GM19099 (cell line): ENCODE measurements around the gene TNFRSF13B.

Experiments used
- POLR2A ChIP-seq: IDR thresholded peaks from 3 replicates; pipeline ENCODE4 v1.6.1; 2011; ENCODE audit warnings: low read depth; ENCODE audit not compliant: insufficient read length; ENCODE audit errors: extremely low read depth

The TNFRSF13B gene

DNA sequence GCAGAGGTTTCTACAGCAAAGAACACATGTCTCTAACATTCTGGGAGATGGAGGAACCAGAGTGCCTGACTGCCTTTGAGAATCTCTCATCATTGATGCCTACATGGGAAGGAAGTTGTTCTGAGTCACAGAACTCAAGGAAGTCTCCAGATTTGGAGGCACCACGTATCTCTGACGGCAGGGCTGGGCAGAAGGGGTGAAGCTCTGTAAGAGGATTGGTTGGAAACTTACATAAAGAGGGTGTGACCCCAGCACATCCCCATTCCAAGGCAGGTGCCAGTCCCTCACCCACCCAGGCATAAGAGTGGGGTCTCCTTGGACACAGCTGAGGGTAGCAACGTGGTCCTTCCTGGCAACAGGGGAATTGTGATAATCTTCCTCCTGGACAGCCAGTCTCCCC is 17.4 kb downstream of the TNFRSF13B start:
- no peak for TF ChIP-seq POLR2A

DNA sequence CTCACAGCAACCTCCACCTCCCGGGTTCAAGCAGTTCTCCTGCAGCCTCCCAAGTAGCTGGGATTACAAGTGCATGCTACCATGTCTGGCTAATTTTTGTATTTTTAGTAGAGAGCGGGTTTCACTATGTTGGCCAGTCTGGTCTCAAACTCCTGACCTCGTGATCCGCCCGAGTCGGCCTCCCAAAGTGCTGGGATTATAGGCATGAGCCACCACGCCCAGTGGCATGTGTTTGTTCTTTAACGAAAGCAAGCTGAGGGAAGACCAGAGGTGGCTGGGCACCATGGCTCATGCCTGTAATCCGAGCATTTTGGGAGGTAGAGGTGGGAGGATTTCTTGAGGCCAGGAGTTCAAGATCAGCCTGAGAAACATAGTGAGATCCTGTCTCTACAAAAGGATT is 18.1 kb downstream of the TNFRSF13B start:
- TF ChIP-seq POLR2A = no peak

DNA sequence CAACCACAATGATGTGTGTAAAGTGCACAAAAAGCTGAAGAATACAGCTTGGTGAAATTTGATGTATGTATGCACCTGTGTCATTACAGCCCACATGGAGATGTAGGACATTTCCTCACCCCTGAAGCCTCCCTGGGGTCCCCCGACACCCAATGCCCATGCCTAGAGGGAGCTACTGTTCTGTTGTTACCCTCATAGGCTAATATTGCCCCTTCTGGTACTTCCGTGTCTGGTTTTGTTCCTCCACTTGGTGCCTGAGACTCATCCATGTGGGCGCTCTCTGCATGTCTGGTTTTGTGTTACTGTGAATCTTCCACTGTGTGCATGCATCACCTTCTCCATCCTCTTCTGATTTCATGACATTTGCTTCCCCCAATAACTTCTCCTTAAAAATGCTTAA is 18.6 kb downstream of the TNFRSF13B start:
- no peak for TF ChIP-seq POLR2A

DNA sequence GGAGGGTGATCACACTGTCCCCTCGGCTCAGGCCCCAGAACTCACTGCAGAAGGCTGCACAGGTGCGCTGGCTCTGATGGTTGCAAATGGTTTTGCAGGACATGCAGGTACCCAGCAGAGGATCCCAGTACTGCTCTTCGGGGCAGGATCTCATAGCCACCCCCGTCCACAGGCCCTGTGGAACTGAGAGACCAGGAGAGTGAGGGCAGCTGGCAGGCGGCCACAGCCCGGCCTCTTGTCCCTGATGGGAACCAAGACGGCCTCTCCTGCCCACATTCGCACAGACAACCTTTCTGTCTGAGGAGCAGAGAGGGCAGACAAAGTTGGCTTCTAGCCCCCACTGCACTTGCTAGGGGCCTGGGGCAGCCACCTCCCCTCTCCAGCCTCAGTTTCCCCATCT is 19.5 kb downstream of the TNFRSF13B start:
- no peak for TF ChIP-seq POLR2A

DNA sequence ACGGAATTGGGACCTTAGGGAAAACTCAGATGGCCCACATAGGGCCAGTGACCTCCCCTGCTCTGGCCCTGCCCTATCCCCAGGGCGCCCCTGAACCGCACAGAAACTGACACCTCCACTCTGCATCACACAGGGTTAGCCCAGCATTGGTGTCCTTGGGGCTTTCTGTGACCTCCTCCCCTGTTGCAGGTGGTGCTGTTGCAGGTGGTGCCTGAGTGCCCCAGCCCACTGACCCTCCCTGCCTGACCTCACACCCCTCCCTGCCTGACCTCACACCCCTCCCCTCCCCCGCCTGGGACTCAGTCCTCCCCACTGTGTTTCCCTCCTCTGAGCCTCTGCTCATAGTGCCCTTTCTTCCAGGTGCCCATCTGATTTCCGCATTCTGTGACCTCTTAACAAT is 21.4 kb downstream of the TNFRSF13B start:
- TF ChIP-seq POLR2A = no peak

DNA sequence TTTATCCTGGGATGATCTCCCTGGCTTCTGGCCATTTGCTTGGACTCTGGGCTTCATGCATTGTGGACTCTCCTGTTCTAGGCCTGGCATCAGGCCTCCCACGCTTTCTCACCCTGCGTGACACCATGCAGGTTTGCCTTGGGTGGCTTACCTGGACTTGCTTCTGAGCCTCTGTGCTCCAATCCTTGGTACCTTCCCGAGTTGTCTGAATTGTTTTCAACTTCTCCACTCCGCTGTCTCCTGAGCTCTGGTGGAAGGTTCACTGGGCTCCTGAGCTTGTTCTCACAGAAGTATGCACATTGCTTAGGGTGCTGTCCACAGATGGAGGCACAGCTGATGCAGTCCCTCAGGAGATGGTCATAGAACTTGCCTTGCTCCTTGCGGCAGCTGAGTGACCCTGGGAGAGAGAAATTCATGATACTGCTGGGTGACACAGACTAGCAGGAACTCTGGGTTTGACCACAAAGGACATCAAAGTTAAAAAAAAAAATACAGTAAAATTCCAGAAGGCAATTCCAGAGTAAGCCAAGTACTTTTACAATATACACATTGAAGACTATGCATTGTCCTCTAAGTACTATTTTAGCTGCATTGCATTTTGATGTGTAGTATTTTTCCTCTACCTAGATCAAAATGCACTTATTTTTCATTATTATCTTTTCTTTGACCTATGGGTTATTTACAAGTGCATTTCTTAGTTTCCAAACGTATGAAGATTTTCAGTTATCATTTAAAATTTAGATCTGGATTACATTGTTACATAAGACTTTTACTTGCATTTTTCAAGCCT is 23.1 kb downstream of the TNFRSF13B start:
- TF ChIP-seq POLR2A = no peak

DNA sequence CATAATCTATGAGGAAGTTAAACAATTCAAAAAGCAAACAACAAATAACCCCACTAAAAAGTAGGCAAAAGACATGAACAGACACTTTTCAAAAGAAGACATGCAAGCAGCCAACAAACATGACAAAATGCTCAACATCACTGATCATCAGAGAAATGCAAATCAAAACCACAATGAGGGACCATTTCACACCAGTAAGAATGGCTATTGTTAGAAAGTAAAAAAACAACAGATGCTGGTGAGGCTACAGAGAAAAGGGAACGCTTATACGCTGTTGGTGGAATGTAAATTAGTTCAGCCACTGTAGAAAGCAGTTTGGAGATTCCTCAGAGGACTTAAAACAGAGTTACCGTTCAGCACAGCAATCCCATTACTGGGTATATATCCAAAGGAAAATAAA is 24.4 kb downstream of the TNFRSF13B start:
- no peak for TF ChIP-seq POLR2A

DNA sequence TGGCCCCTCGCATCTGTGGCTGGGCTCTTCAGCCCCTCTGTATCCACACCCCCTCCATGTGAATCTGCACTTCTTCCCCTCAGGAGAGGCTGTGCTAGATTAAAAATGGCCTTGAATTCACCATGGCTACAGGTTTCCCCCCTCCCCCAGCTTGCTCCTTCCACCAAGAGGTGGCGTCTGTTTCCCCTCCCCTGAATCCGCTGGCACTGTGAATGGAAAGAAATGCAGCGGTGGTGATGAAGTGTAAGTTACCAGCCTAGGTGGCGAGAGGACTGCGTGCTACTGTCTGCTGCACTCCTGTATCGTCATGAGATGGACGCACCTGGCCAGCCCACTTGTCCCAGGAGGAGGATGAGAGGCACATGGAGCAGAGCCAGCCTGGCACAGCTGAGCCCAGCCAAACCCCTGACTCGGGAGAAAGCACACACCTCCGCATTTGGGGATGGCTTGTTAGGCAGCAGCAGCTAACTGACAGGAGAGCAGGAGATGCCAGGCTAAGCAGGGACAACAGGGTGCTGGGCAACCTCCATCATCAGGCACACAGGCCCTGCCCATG is 26.2 kb downstream of the TNFRSF13B start:
- no peak for TF ChIP-seq POLR2A

DNA sequence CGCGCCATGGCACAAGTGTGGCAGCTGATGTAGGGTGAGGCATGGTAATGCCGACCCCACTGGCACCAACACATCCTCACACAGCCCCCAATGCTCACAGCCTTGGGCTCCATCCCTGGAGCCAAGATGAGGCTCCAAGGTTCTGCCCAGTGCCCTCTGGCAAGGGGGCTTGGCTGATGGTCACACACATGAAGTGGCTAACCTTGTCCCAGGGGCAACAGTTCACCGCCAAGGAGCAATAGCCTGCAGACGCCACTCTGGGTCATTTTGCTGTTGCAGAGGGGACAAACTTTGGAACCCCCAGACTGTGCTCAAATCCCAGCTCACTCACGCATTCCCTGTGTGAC is 26.8 kb downstream of the TNFRSF13B start:
- no peak for TF ChIP-seq POLR2A

DNA sequence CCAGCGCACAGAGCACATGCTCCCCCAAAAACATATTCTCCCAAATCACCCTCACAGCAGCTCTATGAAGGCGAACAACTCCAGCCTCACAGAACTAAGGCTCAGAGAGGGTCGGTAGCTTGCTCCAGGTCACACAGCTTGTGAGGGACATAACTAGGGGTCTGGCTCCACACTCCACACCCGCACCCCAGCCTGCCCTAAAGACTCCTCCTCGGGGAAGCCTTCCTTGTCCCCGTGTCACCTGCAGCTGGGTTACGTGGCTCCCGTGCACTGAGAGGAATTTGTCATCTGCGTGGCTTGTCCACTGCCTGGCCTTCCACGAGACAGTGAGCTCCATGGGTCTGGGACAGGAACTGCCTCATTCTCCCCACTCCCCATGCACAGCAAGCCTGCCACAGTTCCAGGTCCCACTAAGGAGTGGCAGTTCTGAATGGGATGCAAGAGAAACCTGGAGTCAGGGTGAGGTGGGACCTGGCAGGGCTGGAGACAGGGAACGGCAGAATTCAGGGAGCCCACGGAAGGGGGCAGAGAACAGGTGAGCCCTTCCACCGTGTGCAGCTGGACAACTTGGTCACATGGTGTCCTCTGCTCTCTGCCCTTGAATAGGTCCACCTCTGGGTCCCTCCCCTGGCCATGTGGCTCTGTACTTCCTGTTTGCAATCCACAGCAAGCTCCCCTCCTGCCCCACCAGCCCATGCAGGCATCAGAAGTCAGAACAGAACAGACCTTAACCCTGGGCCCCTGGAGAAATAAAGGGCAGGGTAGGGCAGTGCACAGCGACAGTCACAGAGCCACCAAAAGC is 27.4 kb downstream of the TNFRSF13B start:
- TF ChIP-seq POLR2A = no peak

DNA sequence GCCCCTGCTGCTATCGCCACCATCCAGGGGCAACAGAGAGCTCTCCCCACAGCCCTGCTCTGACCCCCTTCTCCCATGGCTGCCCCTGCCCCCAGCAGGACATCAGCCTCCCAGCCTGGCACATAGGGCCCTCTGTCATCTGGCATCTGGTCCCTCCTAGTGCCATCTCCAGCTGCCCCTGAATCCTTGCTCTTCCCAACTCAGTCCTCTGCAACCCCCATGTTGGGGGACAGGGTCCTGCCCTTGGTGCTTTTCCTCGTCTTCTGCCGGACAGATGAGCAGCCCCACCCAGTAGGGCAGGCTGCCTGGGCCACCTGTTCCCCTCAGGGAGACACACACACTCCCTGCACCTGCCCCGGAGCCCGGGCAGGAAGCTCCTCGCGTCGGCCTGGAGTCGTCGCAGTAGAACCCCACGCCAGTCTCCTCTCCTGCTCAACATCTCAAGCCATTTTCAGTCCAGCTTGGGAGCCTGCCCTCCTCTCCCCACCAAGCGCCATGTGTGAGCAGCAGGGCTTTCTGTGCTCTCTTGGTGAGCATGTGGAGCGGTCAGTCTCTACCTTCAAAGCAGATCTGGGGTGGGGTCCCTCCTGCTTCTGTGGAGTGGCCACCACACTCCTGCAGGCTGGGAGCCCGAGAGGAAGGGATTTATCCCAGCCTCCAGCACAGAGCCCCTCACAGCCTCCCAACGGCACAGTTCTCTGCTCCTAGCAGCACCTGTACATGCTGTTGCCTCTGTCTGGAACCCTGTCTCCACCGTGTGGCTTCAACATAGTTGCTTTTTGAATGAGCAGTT is 28.2 kb downstream of the TNFRSF13B start:
- no peak for TF ChIP-seq POLR2A

DNA sequence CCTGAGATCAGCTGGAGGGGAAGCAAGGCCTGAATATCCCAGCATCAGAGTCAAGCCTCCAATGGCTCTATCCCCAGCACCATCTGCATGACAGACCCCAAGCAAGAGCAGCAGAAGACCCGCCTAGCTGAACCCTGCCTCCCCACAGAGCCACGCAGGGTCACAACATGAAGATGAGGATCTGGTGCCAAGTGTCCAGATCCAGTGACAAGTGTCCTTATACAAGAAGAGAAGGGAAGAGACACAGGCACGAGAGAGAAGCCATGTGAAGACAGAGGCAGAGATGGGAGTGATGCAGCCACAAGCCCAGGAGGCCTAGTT is 28.9 kb downstream of the TNFRSF13B start:
- TF ChIP-seq POLR2A = no peak

DNA sequence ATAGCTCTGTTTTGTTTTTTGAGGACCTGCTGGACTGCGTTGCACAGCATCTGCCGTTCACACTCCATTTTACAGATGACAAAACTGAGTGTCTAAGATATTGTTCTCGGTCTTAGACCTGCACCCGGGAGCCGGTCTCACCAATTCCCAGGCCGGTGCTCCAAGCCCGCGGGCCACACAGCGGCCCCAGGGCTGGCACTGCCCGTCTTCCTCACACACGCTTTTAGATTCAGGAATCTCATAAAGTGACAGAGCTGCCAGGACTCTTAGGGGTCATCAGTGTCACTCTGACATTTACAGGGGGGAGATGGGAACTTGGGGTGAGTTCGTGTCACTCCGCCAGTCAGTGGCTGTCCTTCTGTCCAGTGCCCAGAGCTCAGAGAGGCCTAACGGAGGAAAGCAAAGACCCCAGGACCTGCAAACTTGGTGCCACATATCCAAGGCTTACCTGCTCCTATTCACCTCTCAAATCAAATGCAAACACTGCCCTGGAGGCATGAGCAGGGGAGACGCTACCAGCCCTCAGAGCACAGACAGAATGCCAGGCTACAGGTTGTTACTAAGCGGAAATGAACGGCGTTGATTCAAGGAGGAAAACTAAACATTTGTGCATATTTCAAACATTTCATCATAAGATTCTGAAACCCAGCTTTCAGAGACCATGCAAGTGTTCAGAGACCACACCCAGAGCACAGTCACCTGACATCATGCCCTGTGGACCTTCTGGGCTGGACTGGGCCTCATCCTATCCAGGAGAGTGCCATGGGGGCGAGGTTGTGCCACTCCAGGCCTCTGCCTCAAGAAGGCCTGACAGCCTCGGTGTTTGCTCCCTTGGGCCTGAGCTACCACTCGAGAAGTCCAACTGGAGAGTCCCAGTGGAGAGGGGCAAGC is 29.5 kb downstream of the TNFRSF13B start:
- no peak for TF ChIP-seq POLR2A
